ENCODE measurements around the gene INPP4B.

The INPP4B gene

GRCh38 chr4:142312391-142312790 is 533.7 kb downstream of the INPP4B start:
- TF ChIP-seq POLR2A (IDR thresholded peaks at IDR 0.05; ENCODE audit: low read depth, low read length), result no peak
- FAIRE-seq, result no peak
- no peak for DNase-seq (ENCODE audit: insufficient read length, low spot score)

- DNase-seq (ENCODE audit: insufficient read length, low spot score) (no peak), FAIRE-seq (no peak)
- no peak for TF ChIP-seq POLR2A (IDR thresholded peaks at IDR 0.05; ENCODE audit: low read depth, low read length)
Observed at GRCh38 chr4:142311916-142312315, 534.2 kb downstream of the INPP4B start.

- no peak for FAIRE-seq
- no peak for DNase-seq (ENCODE audit: insufficient read length, low spot score)
- TF ChIP-seq POLR2A (IDR thresholded peaks at IDR 0.05; ENCODE audit: low read depth, low read length), result no peak
Observed at GRCh38 chr4:142309772-142310171, 536.3 kb downstream of the INPP4B start.

- DNase-seq (ENCODE audit: insufficient read length, low spot score) (no peak), FAIRE-seq (no peak)
- TF ChIP-seq POLR2A (IDR thresholded peaks at IDR 0.05; ENCODE audit: low read depth, low read length), result no peak
Observed at GRCh38 chr4:142307857-142308256, 538.2 kb downstream of the INPP4B start.

GRCh38 chr4:142297313-142297712 is 548.8 kb downstream of the INPP4B start:
- DNase-seq (ENCODE audit: insufficient read length, low spot score) (no peak), FAIRE-seq (no peak)
- no peak for TF ChIP-seq POLR2A (IDR thresholded peaks at IDR 0.05; ENCODE audit: low read depth, low read length)

- no peak for FAIRE-seq
- DNase-seq (ENCODE audit: insufficient read length, low spot score), result no peak
- no peak for TF ChIP-seq POLR2A (IDR thresholded peaks at IDR 0.05; ENCODE audit: low read depth, low read length)
Observed at GRCh38 chr4:142293536-142293935, 552.6 kb downstream of the INPP4B start.

- no peak for DNase-seq (ENCODE audit: insufficient read length, low spot score)
- no peak for TF ChIP-seq POLR2A (IDR thresholded peaks at IDR 0.05; ENCODE audit: low read depth, low read length)
- no peak for FAIRE-seq
Observed at GRCh38 chr4:142292231-142292630, 553.9 kb downstream of the INPP4B start.

- no peak for FAIRE-seq
- no peak for DNase-seq (ENCODE audit: insufficient read length, low spot score)
- TF ChIP-seq POLR2A (IDR thresholded peaks at IDR 0.05; ENCODE audit: low read depth, low read length), result no peak
Observed at GRCh38 chr4:142291299-142292050, 554.6 kb downstream of the INPP4B start.

- TF ChIP-seq POLR2A (IDR thresholded peaks at IDR 0.05; ENCODE audit: low read depth, low read length), result no peak
- FAIRE-seq, result no peak
- no peak for DNase-seq (ENCODE audit: insufficient read length, low spot score)
Observed at GRCh38 chr4:142287371-142287770, 558.7 kb downstream of the INPP4B start.

- no peak for FAIRE-seq
- TF ChIP-seq POLR2A (IDR thresholded peaks at IDR 0.05; ENCODE audit: low read depth, low read length), result no peak
- DNase-seq (ENCODE audit: insufficient read length, low spot score), result no peak
Observed at GRCh38 chr4:142285222-142285583, 560.9 kb downstream of the INPP4B start.

GRCh38 chr4:142284402-142285221 is 561.5 kb downstream of the INPP4B start:
- TF ChIP-seq POLR2A (IDR thresholded peaks at IDR 0.05; ENCODE audit: low read depth, low read length), result no peak
- FAIRE-seq, result no peak
- DNase-seq (ENCODE audit: insufficient read length, low spot score), result no peak

GRCh38 chr4:142282870-142283431 is 563.1 kb downstream of the INPP4B start:
- no peak for TF ChIP-seq POLR2A (IDR thresholded peaks at IDR 0.05; ENCODE audit: low read depth, low read length)
- no peak for FAIRE-seq
- no peak for DNase-seq (ENCODE audit: insufficient read length, low spot score)

GRCh38 chr4:142281999-142282398 is 564.1 kb downstream of the INPP4B start:
- FAIRE-seq (no peak), DNase-seq (ENCODE audit: insufficient read length, low spot score) (no peak)
- no peak for TF ChIP-seq POLR2A (IDR thresholded peaks at IDR 0.05; ENCODE audit: low read depth, low read length)

GRCh38 chr4:142278663-142279062 is 567.4 kb downstream of the INPP4B start:
- no peak for TF ChIP-seq POLR2A (IDR thresholded peaks at IDR 0.05; ENCODE audit: low read depth, low read length)
- no peak for FAIRE-seq

More at GRCh38 chr4:142278663-142279062, 567.4 kb downstream of the INPP4B start:
- no peak for DNase-seq (ENCODE audit: insufficient read length, low spot score)

Measured in H54 (cell line).